ENCODE measurements around the gene ZNF423. TPM values are rescaled to one million over a fixed set of nuclear protein-coding genes. Genes with fewer than 3 reads are reported as not detected.

The ZNF423 gene
- total RNA-seq, 4 donors from 2014 or later: 1.4 to 20.6 (median 4.7) TPM

DNA sequence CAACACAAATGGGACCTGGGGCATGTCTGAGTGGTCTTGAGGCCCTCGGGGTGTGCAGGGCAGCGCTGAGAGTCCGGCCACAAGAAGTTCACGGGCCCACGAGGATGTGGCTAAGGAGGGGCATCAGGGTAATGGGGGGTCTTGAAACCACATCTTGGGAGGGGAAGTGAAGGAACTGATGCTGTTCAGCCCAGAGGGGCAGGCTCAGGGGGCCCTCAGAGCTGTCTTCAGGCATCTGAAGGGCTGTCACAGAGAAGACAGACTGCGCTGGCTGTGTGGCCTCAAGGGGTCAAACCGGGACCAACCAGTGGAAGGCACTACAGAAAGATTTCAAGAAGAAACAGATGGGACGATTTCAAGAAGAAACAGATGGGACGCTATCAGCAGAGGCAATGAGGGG is 45.1 kb downstream of the ZNF423 start:
- no peaks in the 10 kb centered on the region for H3K4me1 ChIP-seq
- H3K9me3 ChIP-seq: no peaks in the 10 kb centered on the region
- no peak for TF ChIP-seq POLR2A (IDR thresholded peaks at IDR 0.05)
- TF ChIP-seq CTCF (IDR thresholded peaks at IDR 0.05): no peak
- DNase-seq: no peak
- no peaks in the 10 kb centered on the region for H3K36me3 ChIP-seq
- peak overlapping the region in 1 of 4 donors; percentile 9 for H3K27ac ChIP-seq
- H3K4me3 ChIP-seq: no peak overlapping the region
- no peaks in the 10 kb centered on the region for H3K27me3 ChIP-seq

- H3K9me3 ChIP-seq: no peaks in the 10 kb centered on the region
- TF ChIP-seq CTCF (IDR thresholded peaks at IDR 0.05) (no peak), POLR2A (IDR thresholded peaks at IDR 0.05) (no peak)
- no peak for DNase-seq
- H3K4me1 ChIP-seq: no peaks in the 10 kb centered on the region
- no peaks in the 10 kb centered on the region for H3K36me3 ChIP-seq
- H3K4me3 ChIP-seq: no peak overlapping the region
- H3K27ac ChIP-seq: peak overlapping the region in 1 of 4 donors; percentile 8
- H3K27me3 ChIP-seq: no peaks in the 10 kb centered on the region
Observed at GRCh38 chr16:49809561-49809960, 46.4 kb downstream of the ZNF423 start.

- no peaks in the 10 kb centered on the region for H3K4me1 ChIP-seq
- peak overlapping the region in 1 of 4 donors; percentile 8 for H3K27ac ChIP-seq
- H3K9me3 ChIP-seq: no peaks in the 10 kb centered on the region
- DNase-seq: no peak
- H3K4me3 ChIP-seq: no peak overlapping the region
- TF ChIP-seq CTCF (IDR thresholded peaks at IDR 0.05) (no peak), POLR2A (IDR thresholded peaks at IDR 0.05) (no peak)
- H3K27me3 ChIP-seq: no peaks in the 10 kb centered on the region
- no peaks in the 10 kb centered on the region for H3K36me3 ChIP-seq
Observed at GRCh38 chr16:49809062-49809461, 46.9 kb downstream of the ZNF423 start.

DNA sequence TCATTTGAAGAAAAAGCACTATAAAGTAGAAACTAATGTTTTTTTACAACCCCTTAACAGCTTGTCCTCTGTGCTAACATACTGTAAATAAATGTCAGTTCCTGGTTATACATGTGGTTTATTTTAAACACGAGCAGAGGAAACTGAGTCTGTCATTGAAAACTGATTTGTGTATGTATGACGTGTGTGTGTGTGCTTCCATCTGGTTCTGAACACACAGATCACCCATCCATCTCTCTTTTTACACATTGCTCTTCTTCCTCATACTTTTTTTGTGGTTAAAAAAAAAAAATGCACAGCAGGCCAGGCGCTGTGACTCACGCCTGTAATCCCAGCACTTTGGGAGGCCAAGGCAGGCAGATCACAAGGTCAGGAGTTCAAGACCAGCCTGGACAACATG is 49.5 kb downstream of the ZNF423 start:
- Histone ChIP-seq H3K27ac (no peak overlapping the region), H3K27me3 (no peaks in the 10 kb centered on the region), H3K36me3 (no peaks in the 10 kb centered on the region), H3K9me3 (no peaks in the 10 kb centered on the region), H3K4me1 (no peaks in the 10 kb centered on the region), H3K4me3 (no peak overlapping the region)
- TF ChIP-seq POLR2A (IDR thresholded peaks at IDR 0.05): no peak
- TF ChIP-seq CTCF (IDR thresholded peaks at IDR 0.05): no peak
- no peak for DNase-seq

GRCh38 chr16:49801290-49801689 is 54.6 kb downstream of the ZNF423 start:
- no peak overlapping the region for H3K4me3 ChIP-seq
- no peak overlapping the region for H3K27ac ChIP-seq
- H3K9me3 ChIP-seq: no peaks in the 10 kb centered on the region
- no peaks in the 10 kb centered on the region for H3K36me3 ChIP-seq
- DNase-seq: no peak
- TF ChIP-seq POLR2A (IDR thresholded peaks at IDR 0.05) (no peak), CTCF (IDR thresholded peaks at IDR 0.05) (no peak)
- no peaks in the 10 kb centered on the region for H3K4me1 ChIP-seq
- H3K27me3 ChIP-seq: no peaks in the 10 kb centered on the region

DNA sequence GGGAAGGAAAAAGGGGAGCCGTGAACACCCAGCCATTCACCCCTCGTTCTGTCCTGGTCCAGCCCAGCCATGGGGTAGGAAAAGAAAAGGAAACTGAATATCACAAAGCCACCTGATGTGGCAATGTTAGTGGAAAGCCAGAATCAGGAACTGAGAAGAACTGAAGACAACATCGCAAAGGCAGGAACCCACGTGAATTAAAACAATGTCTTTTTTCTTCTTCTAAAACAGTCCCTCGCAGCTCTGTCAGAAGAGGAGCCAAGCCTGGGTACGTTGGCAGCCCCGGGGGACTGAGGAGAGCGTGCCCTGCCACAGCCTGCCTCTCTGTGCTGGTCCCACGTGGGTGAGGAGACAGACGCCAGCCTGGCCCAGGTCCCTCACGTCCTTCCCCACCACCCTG is 55.0 kb downstream of the ZNF423 start:
- H3K4me3 ChIP-seq: no peak overlapping the region
- DNase-seq: no peak

More for the DNA sequence above, 55.0 kb downstream of the ZNF423 start:
- no peaks in the 10 kb centered on the region for H3K4me1 ChIP-seq
- no peaks in the 10 kb centered on the region for H3K27me3 ChIP-seq
- TF ChIP-seq POLR2A (IDR thresholded peaks at IDR 0.05): no peak
- no peak for TF ChIP-seq CTCF (IDR thresholded peaks at IDR 0.05)
- H3K27ac ChIP-seq: no peak overlapping the region
- no peaks in the 10 kb centered on the region for H3K9me3 ChIP-seq
- H3K36me3 ChIP-seq: no peaks in the 10 kb centered on the region

Measured in Peyer's patch (tissue), 4 donors.